Hair follicular keratinocyte (primary cell): ENCODE measurements around the gene GREB1L. TPM values are rescaled to one million over a fixed set of nuclear protein-coding genes. Genes with fewer than 3 reads are reported as not detected.

Experiments used
- total RNA-seq: library from RNA; depleted of rRNA; stranded (reverse); fragments of >200 nt; gene quantifications from 2 replicates; pipeline ENCODE4 v1.2.3, GENCODE V29; 2015

GREB1L gene
- total RNA-seq = 1.8 and 3.6 TPM in 2 replicates

DNA sequence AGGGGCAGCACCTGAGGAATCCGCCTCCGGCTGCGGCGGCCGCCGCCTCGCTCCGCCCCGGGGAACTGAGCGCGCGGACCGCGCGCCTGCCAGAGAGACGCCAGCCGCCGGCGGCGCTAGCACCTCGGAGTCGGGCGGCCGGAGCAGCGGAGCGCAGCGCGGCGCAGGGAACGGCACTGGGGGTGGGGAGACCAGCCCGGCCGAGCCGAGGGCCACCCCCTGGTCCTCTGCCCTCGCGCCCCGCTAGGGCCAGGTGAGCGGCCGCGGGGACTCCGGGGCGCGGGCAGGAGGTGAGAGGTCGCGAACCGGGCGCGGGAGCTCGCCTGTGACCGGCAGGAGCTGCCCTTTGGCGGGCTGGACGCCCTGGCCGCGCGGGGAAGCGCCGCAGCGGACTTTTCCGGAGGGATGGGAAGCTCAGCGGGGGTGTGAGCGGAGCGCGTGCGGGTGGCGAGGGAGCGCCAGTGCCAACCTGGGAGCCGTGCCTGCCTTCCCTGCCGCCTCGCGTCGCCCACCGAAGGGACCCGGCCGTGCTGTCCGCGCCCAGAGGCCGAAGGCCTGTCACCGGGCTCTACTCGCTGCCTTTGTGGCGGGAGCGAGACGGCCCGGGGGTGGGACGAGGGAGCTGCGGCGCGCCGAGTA, at the start of gene GREB1L:
TSS of gene GREB1L (plus strand) at position 92 of the 639 bp plus-strand sequence. CDS start 141,287 bp downstream, outside the sequence.

Other genes starting within 250 kb of the GREB1L start
- 16.5 and 20.5 TPM in 2 replicates for gene ROCK1, start 130.4 kb upstream of the GREB1L start, total RNA-seq